ENCODE measurements around the gene ZBTB8B.

ZBTB8B gene

GRCh38 chr1:32486463-32487113, 21.7 kb downstream of the ZBTB8B start:
- no peak overlapping the region for H3K4me3 ChIP-seq (ENCODE audit: low read length)
- no peak for TF ChIP-seq CTCF (IDR thresholded peaks at IDR 0.05; ENCODE audit: insufficient read depth, low read depth, low read length, missing control alignments)
- DNase-seq (ENCODE audit: low read depth) = no peak

GRCh38 chr1:32487182-32487581, 22.3 kb downstream of the ZBTB8B start:
- no peak overlapping the region for H3K4me3 ChIP-seq (ENCODE audit: low read length)
- no peak for TF ChIP-seq CTCF (IDR thresholded peaks at IDR 0.05; ENCODE audit: insufficient read depth, low read depth, low read length, missing control alignments)
- DNase-seq (ENCODE audit: low read depth) = no peak

GRCh38 chr1:32489774-32490454, 25.0 kb downstream of the ZBTB8B start:
- no peak overlapping the region for H3K4me3 ChIP-seq (ENCODE audit: low read length)
- DNase-seq (ENCODE audit: low read depth) = no peak
- no peak for TF ChIP-seq CTCF (IDR thresholded peaks at IDR 0.05; ENCODE audit: insufficient read depth, low read depth, low read length, missing control alignments)

GRCh38 chr1:32491386-32491785, 26.5 kb downstream of the ZBTB8B start:
- H3K4me3 ChIP-seq (ENCODE audit: low read length) = no peak overlapping the region
- DNase-seq (ENCODE audit: low read depth) = no peak
- no peak for TF ChIP-seq CTCF (IDR thresholded peaks at IDR 0.05; ENCODE audit: insufficient read depth, low read depth, low read length, missing control alignments)

- TF ChIP-seq CTCF (IDR thresholded peaks at IDR 0.05; ENCODE audit: insufficient read depth, low read depth, low read length, missing control alignments) = no peak
- peak; percentile 67 for DNase-seq (ENCODE audit: low read depth)
- H3K4me3 ChIP-seq (ENCODE audit: low read length) = no peak overlapping the region
Observed at GRCh38 chr1:32494196-32494595, 29.3 kb downstream of the ZBTB8B start.

GRCh38 chr1:32494711-32495337, 30.0 kb downstream of the ZBTB8B start:
- TF ChIP-seq CTCF (IDR thresholded peaks at IDR 0.05; ENCODE audit: insufficient read depth, low read depth, low read length, missing control alignments) = no peak
- DNase-seq (ENCODE audit: low read depth) = no peak
- H3K4me3 ChIP-seq (ENCODE audit: low read length) = no peak overlapping the region

All from epithelial cell of esophagus (primary cell).